Measurements from ENCODE around the gene AGBL1. TPM values are rescaled to one million over a fixed set of nuclear protein-coding genes. Genes with fewer than 3 reads are reported as not detected.

AGBL1 gene
- total RNA-seq, 2 donors from 2014 or later = not detected

DNA sequence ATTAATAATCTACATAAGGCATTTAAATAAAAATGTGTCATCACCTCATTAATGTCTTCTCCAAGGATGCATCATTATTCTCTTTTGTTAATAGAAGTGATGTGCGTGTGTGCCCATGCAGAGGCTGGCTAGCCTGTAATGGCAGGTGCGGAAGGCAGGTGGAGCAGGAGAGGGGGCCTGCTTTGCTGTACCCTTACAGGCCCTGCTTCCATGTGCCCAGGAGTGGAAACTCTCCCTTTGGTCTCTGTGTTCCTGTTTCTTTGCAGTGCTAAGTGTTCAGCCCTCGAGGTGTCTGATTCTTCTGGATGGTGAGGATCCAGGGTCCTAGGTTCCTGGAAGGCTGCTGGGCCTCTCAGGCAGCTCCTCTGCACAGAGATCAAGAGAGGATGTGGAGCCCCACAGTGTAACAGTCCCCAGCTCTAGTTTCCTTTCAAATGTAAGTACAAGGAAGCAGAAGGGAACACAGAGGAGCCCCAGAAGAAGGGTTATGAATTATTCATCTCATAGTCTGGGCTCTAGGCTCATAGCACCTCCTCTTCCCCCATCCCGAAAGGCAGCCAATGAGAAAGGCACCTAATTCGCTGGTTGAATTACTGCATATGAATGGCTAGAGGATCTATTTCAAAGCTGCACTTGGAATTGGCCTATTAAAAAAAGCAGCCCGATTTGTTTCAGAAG lies 39.2 kb upstream of the AGBL1 start:
- Histone ChIP-seq H3K36me3 (replicated peaks in 1 of 2; ENCODE audit: insufficient read depth in 1 of 2, low read depth in 2 of 2) (no peaks in the 10 kb centered on the region), H3K4me3 (no peak overlapping the region), H3K27ac (no peak overlapping the region), H3K27me3 (no peaks in the 10 kb centered on the region), H3K9me3 (no peaks in the 10 kb centered on the region), H3K4me1 (no peaks in the 10 kb centered on the region)
- intact Hi-C loops (cut with DNase I) = no loop called here
- ATAC-seq (no peak), DNase-seq (no peak)
- TF ChIP-seq POLR2A (IDR thresholded peaks at IDR 0.05) = no peak
- TF ChIP-seq, protein P1, sequence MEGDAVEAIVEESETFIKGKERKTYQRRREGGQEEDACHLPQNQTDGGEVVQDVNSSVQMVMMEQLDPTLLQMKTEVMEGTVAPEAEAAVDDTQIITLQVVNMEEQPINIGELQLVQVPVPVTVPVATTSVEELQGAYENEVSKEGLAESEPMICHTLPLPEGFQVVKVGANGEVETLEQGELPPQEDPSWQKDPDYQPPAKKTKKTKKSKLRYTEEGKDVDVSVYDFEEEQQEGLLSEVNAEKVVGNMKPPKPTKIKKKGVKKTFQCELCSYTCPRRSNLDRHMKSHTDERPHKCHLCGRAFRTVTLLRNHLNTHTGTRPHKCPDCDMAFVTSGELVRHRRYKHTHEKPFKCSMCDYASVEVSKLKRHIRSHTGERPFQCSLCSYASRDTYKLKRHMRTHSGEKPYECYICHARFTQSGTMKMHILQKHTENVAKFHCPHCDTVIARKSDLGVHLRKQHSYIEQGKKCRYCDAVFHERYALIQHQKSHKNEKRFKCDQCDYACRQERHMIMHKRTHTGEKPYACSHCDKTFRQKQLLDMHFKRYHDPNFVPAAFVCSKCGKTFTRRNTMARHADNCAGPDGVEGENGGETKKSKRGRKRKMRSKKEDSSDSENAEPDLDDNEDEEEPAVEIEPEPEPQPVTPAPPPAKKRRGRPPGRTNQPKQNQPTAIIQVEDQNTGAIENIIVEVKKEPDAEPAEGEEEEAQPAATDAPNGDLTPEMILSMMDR (IDR thresholded peaks at IDR 0.05) = no peak
- WGBS, 2 donors = 70 to 78% methylated on average over 5 to 6 of the region's 6 CpGs

DNA sequence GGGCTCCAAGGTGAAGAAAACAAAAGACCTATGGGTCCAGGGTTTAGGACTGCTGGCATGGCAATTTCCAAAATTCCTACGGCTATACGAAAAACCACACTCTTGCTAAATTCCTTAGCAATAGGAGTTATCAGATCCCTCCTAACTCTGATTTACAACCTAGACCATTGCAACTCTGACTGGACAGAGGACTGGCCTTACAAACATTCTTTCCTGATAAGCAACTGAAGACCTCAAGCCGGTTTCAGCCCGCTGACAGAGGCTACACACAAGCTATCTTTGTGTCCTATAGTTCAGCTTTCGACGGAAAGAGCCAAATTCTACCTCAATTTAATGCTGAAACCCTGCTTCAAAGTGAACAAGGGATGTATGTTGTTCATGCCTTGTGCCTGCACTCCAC lies 38.3 kb upstream of the AGBL1 start:
- H3K36me3 ChIP-seq (replicated peaks in 1 of 2; ENCODE audit: insufficient read depth in 1 of 2, low read depth in 2 of 2) = no peaks in the 10 kb centered on the region
- TF ChIP-seq, protein P1 (IDR thresholded peaks at IDR 0.05) = no peak
- TF ChIP-seq POLR2A (IDR thresholded peaks at IDR 0.05) = no peak
- intact Hi-C loops (cut with DNase I) = no loop called here
- no peaks in the 10 kb centered on the region for H3K27me3 ChIP-seq
- no peaks in the 10 kb centered on the region for H3K4me1 ChIP-seq
- no peak overlapping the region for H3K27ac ChIP-seq
- no peaks in the 10 kb centered on the region for H3K9me3 ChIP-seq
- 26 to 39% methylated on average over 6 of the region's 6 CpGs for WGBS, 2 donors
- no peak for DNase-seq
- ATAC-seq = no peak
- no peak overlapping the region for H3K4me3 ChIP-seq

GRCh38 chr15:86042226-86042625 lies 37.4 kb upstream of the AGBL1 start:
- no peaks in the 10 kb centered on the region for H3K4me1 ChIP-seq
- no peak overlapping the region for H3K27ac ChIP-seq
- no peaks in the 10 kb centered on the region for H3K27me3 ChIP-seq
- WGBS, 2 donors = 67 to 69% methylated on average over 1 of the region's 1 CpG
- no peak overlapping the region for H3K4me3 ChIP-seq
- DNase-seq (no peak), ATAC-seq (no peak)
- H3K36me3 ChIP-seq (replicated peaks in 1 of 2; ENCODE audit: insufficient read depth in 1 of 2, low read depth in 2 of 2) = no peaks in the 10 kb centered on the region
- TF ChIP-seq POLR2A (IDR thresholded peaks at IDR 0.05) = no peak
- TF ChIP-seq, protein P1 (IDR thresholded peaks at IDR 0.05) = no peak
- intact Hi-C loops (cut with DNase I) = no loop called here
- H3K9me3 ChIP-seq = no peaks in the 10 kb centered on the region

GRCh38 chr15:86044981-86045380 lies 34.7 kb upstream of the AGBL1 start:
- no peak for ATAC-seq
- DNase-seq = no peak
- no peaks in the 10 kb centered on the region for H3K4me1 ChIP-seq
- no peak overlapping the region for H3K27ac ChIP-seq
- WGBS, 2 donors = 14% methylated on average over 1 of the region's 1 CpG
- H3K9me3 ChIP-seq = no peaks in the 10 kb centered on the region
- H3K27me3 ChIP-seq = no peaks in the 10 kb centered on the region
- TF ChIP-seq, protein P1 (IDR thresholded peaks at IDR 0.05) = no peak
- TF ChIP-seq POLR2A (IDR thresholded peaks at IDR 0.05) = no peak
- intact Hi-C loops (cut with DNase I) = no loop called here
- H3K36me3 ChIP-seq (replicated peaks in 1 of 2; ENCODE audit: insufficient read depth in 1 of 2, low read depth in 2 of 2) = no peaks in the 10 kb centered on the region
- no peak overlapping the region for H3K4me3 ChIP-seq

- intact Hi-C loops (cut with DNase I) = no loop called here
- WGBS, 2 donors = 15 to 46% methylated on average over 3 to 6 of the region's 6 CpGs
Measured at GRCh38 chr15:86054338-86054737, 25.3 kb upstream of the AGBL1 start.

More at GRCh38 chr15:86054338-86054737, 25.3 kb upstream of the AGBL1 start:
- Histone ChIP-seq H3K4me3 (no peak overlapping the region), H3K9me3 (no peaks in the 10 kb centered on the region), H3K27ac (no peak overlapping the region), H3K27me3 (no peaks in the 10 kb centered on the region), H3K36me3 (replicated peaks in 1 of 2; ENCODE audit: insufficient read depth in 1 of 2, low read depth in 2 of 2) (no peaks in the 10 kb centered on the region), H3K4me1 (no peaks in the 10 kb centered on the region)
- DNase-seq = no peak
- TF ChIP-seq POLR2A (IDR thresholded peaks at IDR 0.05) = no peak
- TF ChIP-seq, protein P1 (IDR thresholded peaks at IDR 0.05) = no peak
- no peak for ATAC-seq
